ENCODE data around the gene ETF1.
"Not testable (repeated sequence)": the region's sequence is repeated elsewhere in the genome, so short reads cannot be mapped to it uniquely, and the experiment has no call there.

ETF1 gene

DNA sequence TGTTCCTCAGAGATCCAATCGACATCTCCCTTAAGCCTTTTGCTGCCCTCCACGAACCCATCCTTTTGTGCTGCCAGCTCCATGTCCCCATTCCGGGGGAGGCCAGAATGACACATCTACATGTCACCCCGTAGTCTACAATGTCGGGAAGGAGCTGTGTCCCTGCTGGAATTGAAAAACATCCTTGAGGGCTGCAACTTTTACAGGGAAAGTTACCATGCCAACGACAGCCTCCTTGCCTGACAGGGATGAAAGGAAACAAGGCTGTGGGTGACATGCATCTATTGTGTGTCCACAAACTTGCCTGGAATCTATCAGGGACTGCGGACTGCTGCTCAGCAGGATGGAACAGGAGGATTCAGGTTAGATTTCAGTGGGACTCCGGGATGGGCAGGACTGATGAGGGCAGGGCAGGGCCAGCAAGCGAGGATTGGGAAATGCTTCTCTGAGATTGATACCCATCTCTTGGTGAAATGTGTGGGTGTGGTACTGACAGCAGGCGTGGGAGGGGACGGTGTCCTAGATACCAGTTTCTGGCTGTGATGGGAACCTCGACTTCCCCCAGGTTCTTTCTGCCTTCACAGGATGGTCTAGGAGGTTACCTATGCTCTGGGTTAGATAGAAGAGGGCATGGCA lies 52.3 kb downstream of the ETF1 start:
- no peak overlapping the region for H3K9ac ChIP-seq (ENCODE audit: low read length)

DNA sequence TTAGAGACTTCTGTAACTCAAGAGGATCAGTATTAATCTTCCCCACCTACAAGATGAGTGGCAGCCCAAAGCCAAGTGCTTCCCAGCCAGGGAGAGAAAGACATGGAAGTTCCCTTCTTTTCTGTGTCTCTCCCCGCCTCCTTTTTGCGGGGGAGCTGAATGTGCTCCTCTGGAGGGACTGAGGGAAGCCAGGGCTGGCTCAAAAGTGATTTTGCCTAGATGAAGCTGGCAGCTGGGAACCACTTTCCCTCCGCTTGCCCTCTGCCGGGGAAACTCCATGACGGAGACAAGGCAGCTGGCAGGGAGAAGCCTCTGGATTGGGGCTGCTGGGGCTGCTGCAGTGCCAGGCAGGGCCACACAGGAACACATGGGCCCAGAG lies 53.4 kb downstream of the ETF1 start:
- H3K27me3 ChIP-seq (ENCODE audit: control insufficient read depth, insufficient read depth, low read length), result peaks cover 5% of the 10 kb centered on the region
- H3K4me1 ChIP-seq (ENCODE audit: control insufficient read depth, insufficient read depth, low read length), result peaks cover 8% of the 10 kb centered on the region
- no peak overlapping the region for H3K9ac ChIP-seq (ENCODE audit: low read length)
- no peak overlapping the region for H3K4me3 ChIP-seq (ENCODE audit: low read length)
- H3K36me3 ChIP-seq (ENCODE audit: control insufficient read depth, insufficient read depth, low read length), result no peaks in the 10 kb centered on the region
- H3K27ac ChIP-seq (ENCODE audit: low read depth, low read length), result no peak overlapping the region

More for the DNA sequence above, 52.3 kb downstream of the ETF1 start:
- H3K4me1 ChIP-seq (ENCODE audit: control insufficient read depth, insufficient read depth, low read length), result peaks cover 8% of the 10 kb centered on the region
- H3K27me3 ChIP-seq (ENCODE audit: control insufficient read depth, insufficient read depth, low read length), result peaks cover 5% of the 10 kb centered on the region
- no peak overlapping the region for H3K4me3 ChIP-seq (ENCODE audit: low read length)
- H3K36me3 ChIP-seq (ENCODE audit: control insufficient read depth, insufficient read depth, low read length), result no peaks in the 10 kb centered on the region
- H3K27ac ChIP-seq (ENCODE audit: low read depth, low read length), result no peak overlapping the region

DNA sequence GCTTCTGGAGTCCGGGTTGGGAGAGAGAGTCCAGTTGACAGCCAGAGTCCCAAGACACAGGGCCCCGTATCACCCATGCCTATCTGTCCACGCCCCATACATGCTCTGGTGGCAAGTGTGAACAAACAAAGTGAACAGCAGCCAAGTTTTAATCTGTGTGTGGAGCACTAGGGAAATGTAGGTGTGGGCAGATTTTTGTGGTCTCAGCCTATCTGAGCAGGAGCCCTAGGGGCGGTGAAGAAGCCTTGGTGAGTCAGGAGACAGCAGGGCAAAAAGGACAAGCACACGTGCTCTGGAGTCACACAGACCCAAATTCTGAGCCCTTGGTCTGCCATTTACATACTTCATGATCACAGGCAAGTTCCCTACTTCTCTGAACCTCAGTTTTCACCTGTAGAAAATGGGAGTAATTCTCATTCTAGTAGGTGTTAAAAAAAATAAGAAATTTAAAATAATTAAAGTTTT lies 54.5 kb downstream of the ETF1 start:
- peaks cover 5% of the 10 kb centered on the region for H3K27me3 ChIP-seq (ENCODE audit: control insufficient read depth, insufficient read depth, low read length)
- no peak overlapping the region for H3K4me3 ChIP-seq (ENCODE audit: low read length)
- H3K9ac ChIP-seq (ENCODE audit: low read length), result no peak overlapping the region
- no peak overlapping the region for H3K27ac ChIP-seq (ENCODE audit: low read depth, low read length)
- no peaks in the 10 kb centered on the region for H3K36me3 ChIP-seq (ENCODE audit: control insufficient read depth, insufficient read depth, low read length)
- peaks cover 8% of the 10 kb centered on the region for H3K4me1 ChIP-seq (ENCODE audit: control insufficient read depth, insufficient read depth, low read length)

DNA sequence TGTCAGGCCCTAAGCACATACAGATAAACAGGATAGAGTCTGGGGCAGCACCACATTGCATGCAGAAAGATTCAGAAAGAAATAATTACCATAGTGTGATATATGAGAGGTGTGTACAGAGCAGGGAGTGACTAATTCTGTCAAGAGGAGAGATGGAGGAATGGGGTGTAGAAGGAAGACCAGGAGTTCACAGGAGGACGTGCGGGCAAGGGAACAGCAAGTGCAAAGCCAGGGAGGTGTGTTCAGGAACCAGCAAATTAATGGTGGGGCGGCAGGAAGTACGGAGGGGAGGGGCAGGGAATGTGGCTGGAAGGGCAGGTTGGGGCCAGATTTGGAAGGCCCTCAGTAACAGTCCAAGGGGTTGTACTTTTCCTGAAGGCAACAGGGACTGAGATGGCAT lies 60.4 kb downstream of the ETF1 start:
- Histone ChIP-seq H3K27me3 (ENCODE audit: control insufficient read depth, insufficient read depth, low read length) (no peaks in the 10 kb centered on the region), H3K27ac (ENCODE audit: low read depth, low read length) (no peak overlapping the region), H3K9ac (ENCODE audit: low read length) (no peak overlapping the region), H3K4me1 (ENCODE audit: control insufficient read depth, insufficient read depth, low read length) (no peaks in the 10 kb centered on the region), H3K4me3 (ENCODE audit: low read length) (no peak overlapping the region), H3K36me3 (ENCODE audit: control insufficient read depth, insufficient read depth, low read length) (no peaks in the 10 kb centered on the region)

DNA sequence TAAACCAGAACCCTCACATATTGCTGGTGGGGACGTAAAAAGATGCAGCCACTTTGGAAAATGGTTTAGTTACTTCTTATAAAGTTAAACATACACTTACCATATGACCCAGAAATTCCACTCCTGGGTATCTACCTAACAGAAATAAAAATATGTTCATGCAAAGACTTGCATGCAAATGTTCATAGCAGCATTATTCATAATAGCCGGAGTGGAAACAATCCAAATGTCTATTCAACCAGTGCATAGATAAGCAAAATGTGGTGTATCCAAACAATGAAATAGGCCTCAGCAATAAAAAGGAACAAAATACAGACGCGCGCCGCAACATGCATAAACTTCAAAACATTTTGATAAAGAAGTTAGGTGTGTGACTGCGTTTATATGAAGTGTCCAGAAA lies 66.1 kb downstream of the ETF1 start:
- Histone ChIP-seq H3K4me3 (ENCODE audit: low read length) (no peak overlapping the region), H3K27ac (ENCODE audit: low read depth, low read length) (no peak overlapping the region), H3K4me1 (ENCODE audit: control insufficient read depth, insufficient read depth, low read length) (no peaks in the 10 kb centered on the region), H3K36me3 (ENCODE audit: control insufficient read depth, insufficient read depth, low read length) (no peaks in the 10 kb centered on the region), H3K9ac (ENCODE audit: low read length) (no peak overlapping the region), H3K27me3 (ENCODE audit: control insufficient read depth, insufficient read depth, low read length) (no peaks in the 10 kb centered on the region)

DNA sequence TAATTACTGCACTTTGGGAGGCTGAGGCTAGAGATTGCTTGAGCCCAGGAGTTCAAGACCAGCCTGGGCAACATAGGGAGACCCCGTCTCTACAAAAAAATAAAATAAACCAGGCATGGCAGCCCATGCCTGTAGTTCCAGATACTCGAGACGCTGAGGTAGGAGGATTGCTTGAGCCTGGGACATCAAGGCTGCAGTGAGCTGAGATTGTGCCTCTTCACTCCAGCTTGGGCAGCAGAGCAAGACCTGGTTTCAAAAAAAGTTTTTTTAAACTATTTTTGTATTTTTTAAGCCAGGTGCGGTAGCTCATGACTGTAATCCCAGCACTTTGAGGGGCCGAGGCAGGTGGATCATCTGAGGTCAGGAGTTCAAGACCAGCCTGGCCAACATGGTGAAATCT lies 69.9 kb downstream of the ETF1 start:
- not testable (repeated sequence) for H3K36me3 ChIP-seq (ENCODE audit: control insufficient read depth, insufficient read depth, low read length); H3K4me3 ChIP-seq (ENCODE audit: low read length); H3K27ac ChIP-seq (ENCODE audit: low read depth, low read length); H3K27me3 ChIP-seq (ENCODE audit: control insufficient read depth, insufficient read depth, low read length); H3K9ac ChIP-seq (ENCODE audit: low read length); H3K4me1 ChIP-seq (ENCODE audit: control insufficient read depth, insufficient read depth, low read length)

DNA sequence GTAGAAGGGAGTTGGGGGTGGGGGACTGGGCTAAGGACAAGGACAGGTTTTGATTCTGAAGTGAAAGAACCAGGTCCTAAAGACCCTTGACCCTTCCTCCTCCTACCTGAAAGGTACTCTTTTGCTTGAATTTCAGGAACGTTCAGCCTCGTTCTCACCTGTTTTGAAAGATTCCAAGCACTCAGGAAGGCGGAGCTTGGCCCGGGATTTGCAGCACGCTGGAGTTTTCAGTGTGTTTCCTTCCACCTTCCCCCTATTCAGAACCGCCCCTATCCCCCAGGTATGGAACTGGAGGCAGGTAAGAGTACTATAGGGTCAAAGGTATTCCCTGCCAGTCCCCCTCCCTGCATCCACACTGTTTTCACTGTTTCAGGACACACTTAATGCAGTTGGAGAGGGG lies 70.7 kb downstream of the ETF1 start:
- Histone ChIP-seq H3K4me3 (ENCODE audit: low read length) (no peak overlapping the region), H3K36me3 (ENCODE audit: control insufficient read depth, insufficient read depth, low read length) (peaks cover 4% of the 10 kb centered on the region), H3K27ac (ENCODE audit: low read depth, low read length) (no peak overlapping the region), H3K27me3 (ENCODE audit: control insufficient read depth, insufficient read depth, low read length) (no peaks in the 10 kb centered on the region), H3K9ac (ENCODE audit: low read length) (no peak overlapping the region), H3K4me1 (ENCODE audit: control insufficient read depth, insufficient read depth, low read length) (no peaks in the 10 kb centered on the region)

DNA sequence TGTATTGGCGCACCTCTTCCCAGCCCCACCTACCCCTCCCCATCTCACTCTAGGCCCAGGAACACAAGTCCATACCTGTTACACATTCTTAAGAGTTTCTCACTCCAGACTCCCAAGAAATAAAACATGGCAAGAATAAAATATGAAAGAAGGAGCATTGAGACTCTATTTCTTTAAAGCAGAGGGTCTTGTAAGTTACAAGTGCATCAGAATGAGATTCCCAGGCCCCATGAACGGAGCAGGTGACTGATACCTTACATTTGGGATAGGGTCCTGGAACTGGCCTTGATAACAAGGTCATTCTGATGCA lies 72.0 kb downstream of the ETF1 start:
- Histone ChIP-seq H3K36me3 (ENCODE audit: control insufficient read depth, insufficient read depth, low read length) (peaks cover 7% of the 10 kb centered on the region), H3K9ac (ENCODE audit: low read length) (no peak overlapping the region)

DNA sequence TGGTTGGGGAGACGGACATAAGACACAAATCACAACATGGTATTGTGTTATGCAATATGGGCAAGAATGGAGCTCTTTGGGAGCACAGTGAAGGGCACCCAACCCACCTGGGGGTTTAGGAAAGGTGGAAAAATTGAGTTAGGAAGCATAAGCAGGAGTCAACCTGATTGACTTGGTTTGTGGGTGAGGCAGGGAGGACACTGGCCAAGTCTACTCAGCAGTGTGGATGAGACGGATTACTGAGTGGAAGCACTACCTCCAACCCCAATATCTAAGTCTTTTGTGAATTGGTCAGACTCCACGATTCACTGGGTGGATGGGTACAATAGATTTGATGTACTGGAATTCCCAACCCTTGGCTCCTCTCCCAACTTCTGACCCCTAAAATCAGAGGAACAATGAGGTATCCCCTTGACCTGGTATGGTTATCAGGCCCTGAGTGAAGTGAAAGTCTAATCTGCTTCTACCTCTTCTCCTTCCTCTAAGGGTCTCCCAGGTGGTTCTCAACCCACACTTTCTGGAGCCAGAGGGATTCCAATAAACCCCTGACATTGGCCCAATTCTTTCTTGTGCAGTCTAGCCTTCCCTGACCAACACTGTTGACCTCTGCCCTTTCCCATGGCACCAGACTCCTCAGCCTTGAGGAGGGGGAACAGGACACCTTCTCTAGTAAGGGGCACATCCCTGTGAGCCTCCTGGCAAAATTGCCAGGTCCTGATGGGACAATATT lies 72.5 kb downstream of the ETF1 start:
- Histone ChIP-seq H3K9ac (ENCODE audit: low read length) (no peak overlapping the region), H3K27ac (ENCODE audit: low read depth, low read length) (no peak overlapping the region), H3K27me3 (ENCODE audit: control insufficient read depth, insufficient read depth, low read length) (no peaks in the 10 kb centered on the region), H3K4me3 (ENCODE audit: low read length) (no peak overlapping the region), H3K4me1 (ENCODE audit: control insufficient read depth, insufficient read depth, low read length) (peaks cover 7% of the 10 kb centered on the region), H3K36me3 (ENCODE audit: control insufficient read depth, insufficient read depth, low read length) (peaks cover 7% of the 10 kb centered on the region)

More for the DNA sequence above, 72.0 kb downstream of the ETF1 start:
- Histone ChIP-seq H3K27ac (ENCODE audit: low read depth, low read length) (no peak overlapping the region), H3K4me1 (ENCODE audit: control insufficient read depth, insufficient read depth, low read length) (peaks cover 7% of the 10 kb centered on the region), H3K4me3 (ENCODE audit: low read length) (no peak overlapping the region), H3K27me3 (ENCODE audit: control insufficient read depth, insufficient read depth, low read length) (no peaks in the 10 kb centered on the region)

DNA sequence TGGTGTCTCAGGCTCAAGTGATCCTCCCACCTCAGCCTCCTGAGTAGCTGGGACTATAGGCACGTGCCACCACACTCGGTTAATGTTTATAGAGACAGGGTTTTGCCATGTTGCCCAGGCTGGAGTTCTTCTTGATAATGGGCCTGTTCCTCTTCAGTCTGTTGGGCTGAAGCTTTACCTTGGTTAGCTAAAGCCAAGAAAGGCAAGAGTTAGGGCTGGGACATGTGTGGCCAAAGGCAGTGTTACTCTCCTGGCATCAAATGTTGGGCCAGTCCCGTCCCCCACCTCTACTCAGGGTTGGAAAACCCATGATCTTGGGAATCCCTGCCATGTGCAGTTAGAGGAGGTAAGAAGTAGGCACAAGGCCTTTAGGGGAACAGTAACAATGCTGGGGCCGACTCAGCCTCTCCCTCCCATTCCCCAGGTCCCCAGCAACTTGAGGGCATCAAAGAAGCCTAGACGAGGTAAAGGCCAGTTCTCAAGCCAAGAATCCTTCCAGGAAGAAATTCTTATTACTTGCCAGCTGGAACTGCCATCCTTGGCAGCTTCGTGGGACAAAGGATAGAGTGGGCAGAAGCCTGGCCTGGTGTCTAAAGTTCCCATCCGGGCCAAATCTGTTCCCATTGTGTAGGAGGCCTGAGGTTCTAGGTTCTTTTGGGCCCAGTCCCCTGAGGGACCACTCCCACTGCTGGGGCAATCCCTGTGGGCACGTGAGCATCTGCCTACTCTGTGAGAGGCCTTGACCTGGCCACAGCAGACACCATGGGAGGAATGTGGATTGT lies 73.3 kb downstream of the ETF1 start:
- Histone ChIP-seq H3K4me1 (ENCODE audit: control insufficient read depth, insufficient read depth, low read length) (peaks cover 7% of the 10 kb centered on the region), H3K27me3 (ENCODE audit: control insufficient read depth, insufficient read depth, low read length) (no peaks in the 10 kb centered on the region), H3K9ac (ENCODE audit: low read length) (no peak overlapping the region), H3K4me3 (ENCODE audit: low read length) (no peak overlapping the region), H3K36me3 (ENCODE audit: control insufficient read depth, insufficient read depth, low read length) (peaks cover 7% of the 10 kb centered on the region), H3K27ac (ENCODE audit: low read depth, low read length) (no peak overlapping the region)

DNA sequence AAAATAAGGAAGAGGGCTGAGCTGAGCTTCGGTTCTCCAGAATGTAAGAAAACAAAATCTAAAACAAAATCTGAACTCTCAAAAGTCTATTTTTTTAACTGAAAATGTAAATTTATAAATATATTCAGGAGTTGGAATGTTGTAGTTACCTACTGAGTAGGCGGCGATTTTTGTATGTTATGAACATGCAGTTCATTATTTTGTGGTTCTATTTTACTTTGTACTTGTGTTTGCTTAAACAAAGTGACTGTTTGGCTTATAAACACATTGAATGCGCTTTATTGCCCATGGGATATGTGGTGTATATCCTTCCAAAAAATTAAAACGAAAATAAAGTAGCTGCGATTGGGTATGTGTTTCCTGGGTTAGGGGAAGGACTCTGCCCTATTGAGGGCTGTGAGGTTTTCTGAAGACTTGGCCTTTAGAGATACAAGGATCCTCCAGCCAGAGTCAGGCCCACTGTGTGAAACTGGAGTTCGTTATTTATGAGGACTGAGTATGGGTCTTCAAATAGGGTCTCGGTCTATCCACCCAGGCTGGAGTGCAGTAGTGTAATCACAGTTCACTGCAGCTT lies 74.0 kb downstream of the ETF1 start:
- H3K4me1 ChIP-seq (ENCODE audit: control insufficient read depth, insufficient read depth, low read length), result peaks cover 7% of the 10 kb centered on the region
- H3K27me3 ChIP-seq (ENCODE audit: control insufficient read depth, insufficient read depth, low read length), result no peaks in the 10 kb centered on the region
- no peak overlapping the region for H3K4me3 ChIP-seq (ENCODE audit: low read length)
- peaks cover 7% of the 10 kb centered on the region for H3K36me3 ChIP-seq (ENCODE audit: control insufficient read depth, insufficient read depth, low read length)
- H3K27ac ChIP-seq (ENCODE audit: low read depth, low read length), result no peak overlapping the region
- H3K9ac ChIP-seq (ENCODE audit: low read length), result no peak overlapping the region

DNA sequence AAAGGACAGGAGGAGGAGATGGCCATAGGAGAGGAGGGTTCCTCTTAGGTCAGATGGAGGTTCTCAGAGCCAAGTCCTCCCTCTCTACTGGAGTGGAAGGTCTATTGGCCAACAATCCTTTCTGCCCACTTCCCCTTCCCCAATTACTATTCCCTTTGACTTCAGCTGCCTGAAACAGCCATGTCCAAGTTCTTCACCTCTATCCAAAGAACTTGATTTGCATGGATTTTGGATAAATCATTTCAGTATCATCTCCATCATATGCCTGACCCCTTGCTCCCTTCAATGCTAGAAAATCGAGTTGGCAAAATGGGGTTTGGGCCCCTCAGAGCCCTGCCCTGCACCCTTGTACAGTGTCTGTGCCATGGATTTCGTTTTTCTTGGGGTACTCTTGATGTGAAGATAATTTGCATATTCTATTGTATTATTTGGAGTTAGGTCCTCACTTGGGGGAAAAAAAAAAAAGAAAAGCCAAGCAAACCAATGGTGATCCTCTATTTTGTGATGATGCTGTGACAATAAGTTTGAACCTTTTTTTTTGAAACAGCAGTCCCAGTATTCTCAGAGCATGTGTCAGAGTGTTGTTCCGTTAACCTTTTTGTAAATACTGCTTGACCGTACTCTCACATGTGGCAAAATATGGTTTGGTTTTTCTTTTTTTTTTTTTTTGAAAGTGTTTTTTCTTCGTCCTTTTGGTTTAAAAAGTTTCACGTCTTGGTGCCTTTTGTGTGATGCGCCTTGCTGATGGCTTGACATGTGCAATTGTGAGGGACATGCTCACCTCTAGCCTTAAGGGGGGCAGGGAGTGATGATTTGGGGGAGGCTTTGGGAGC lies 74.7 kb downstream of the ETF1 start:
- Histone ChIP-seq H3K4me3 (ENCODE audit: low read length) (no peak overlapping the region), H3K9ac (ENCODE audit: low read length) (no peak overlapping the region), H3K27ac (ENCODE audit: low read depth, low read length) (no peak overlapping the region), H3K27me3 (ENCODE audit: control insufficient read depth, insufficient read depth, low read length) (no peaks in the 10 kb centered on the region), H3K4me1 (ENCODE audit: control insufficient read depth, insufficient read depth, low read length) (peaks cover 7% of the 10 kb centered on the region), H3K36me3 (ENCODE audit: control insufficient read depth, insufficient read depth, low read length) (peaks cover 7% of the 10 kb centered on the region)

Data from rectal smooth muscle tissue (tissue), 1 donor.